NAMALWA (cell line): Measurements from ENCODE around the gene CSRNP2.
"Not testable (repeated sequence)": the region's sequence is repeated elsewhere in the genome, so short reads cannot be mapped to it uniquely, and the experiment has no call there.

ENCODE experiments used
- DNase-seq: peaks from one replicate; pipeline ENCODE4 v3.0.0-alpha.2; 2015; ENCODE audit warnings: low spot score

Gene CSRNP2

GRCh38 chr12:51028126-51028812, 55.1 kb downstream of the CSRNP2 start:
- peak; percentile 64 for DNase-seq

DNA sequence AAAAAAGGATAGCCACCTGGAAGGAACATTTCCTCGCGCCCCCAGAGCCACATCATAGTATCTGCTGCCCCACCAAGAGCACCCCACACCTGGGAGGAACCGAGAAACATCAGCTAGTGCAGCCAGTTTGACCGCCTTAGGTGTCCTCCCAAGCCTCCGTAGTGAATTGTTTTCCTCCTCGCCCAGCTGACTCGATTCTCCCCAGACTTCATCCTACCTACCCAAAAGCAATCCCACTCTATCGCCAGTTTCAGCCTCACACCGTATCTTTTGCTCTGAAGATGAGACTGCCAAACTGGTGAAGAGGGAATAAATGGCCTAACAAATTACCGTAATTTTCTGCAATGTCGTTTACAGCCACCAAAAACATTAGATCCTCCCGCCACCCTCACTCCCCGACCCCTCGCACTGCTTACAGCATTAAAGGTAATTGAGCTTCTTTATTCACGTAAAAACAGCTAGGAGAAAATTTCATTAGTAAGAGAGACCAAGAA, 56.0 kb downstream of the CSRNP2 start:
- no peak for DNase-seq

GRCh38 chr12:51025836-51026638, 57.4 kb downstream of the CSRNP2 start, which contains the start of gene SLC11A2:
Gene SLC11A2, minus strand, starts transcription at chr12:51026384. Its CDS starts 15,656 bp downstream, at chr12:51010728.
- DNase-seq = peak; percentile 93

- peak; percentile 51 for DNase-seq
Observed at GRCh38 chr12:51025338-51025835, 58.0 kb downstream of the CSRNP2 start.

- no peak for DNase-seq
Observed at GRCh38 chr12:51023625-51024382, 59.6 kb downstream of the CSRNP2 start.

DNA sequence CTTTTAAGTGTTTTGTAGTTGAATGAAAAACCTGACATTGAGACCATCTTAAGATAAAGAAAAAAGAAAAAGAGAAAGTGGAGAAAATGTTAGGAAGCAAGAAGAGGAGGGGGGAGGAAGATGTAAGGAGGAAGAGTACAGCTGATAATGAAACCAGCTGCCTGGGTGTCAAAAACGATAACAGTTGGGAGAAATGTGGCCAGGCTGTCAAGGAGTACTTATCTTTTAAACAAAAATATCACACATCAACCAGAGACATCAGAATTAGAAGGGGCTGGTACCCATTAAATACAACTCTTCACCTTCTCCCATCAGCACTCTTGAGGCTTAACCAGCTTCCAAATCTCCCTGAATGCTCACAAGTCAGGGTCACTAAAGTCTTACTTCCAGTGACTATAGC, 61.7 kb downstream of the CSRNP2 start:
- DNase-seq = no peak

DNA sequence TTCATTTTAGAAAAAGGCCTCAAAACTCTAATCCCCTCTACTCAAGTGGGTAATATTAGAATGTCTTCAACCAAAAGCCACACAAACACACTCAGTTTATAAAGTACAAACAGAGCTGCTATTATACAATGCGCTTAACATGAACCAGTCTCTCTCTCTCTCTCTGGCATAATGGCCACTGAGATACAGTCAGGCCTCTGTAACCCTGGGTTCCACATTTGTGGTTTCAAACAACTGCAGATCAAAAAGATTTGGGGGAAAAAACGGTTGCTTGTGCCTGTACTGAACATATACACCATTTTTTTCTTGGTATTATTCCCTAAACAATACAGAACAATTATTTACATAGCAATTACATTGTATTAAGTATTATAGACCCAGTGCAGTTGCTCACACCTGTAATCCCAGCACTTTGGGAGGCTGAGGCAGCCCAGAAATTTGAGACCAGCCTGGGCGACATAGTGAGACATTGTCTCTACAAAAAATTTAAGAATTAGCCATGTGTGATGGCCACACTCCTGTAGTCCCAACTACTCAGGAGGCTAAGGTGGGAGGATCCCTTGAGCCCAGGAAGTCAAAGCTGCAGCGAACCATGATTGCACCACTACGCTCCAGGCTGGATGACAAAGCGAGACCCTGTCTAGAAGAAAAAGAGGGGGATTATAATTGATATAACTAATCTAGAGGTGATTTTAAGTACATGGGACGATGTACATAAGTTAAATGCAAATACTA, 62.8 kb downstream of the CSRNP2 start:
- DNase-seq = no peak

DNA sequence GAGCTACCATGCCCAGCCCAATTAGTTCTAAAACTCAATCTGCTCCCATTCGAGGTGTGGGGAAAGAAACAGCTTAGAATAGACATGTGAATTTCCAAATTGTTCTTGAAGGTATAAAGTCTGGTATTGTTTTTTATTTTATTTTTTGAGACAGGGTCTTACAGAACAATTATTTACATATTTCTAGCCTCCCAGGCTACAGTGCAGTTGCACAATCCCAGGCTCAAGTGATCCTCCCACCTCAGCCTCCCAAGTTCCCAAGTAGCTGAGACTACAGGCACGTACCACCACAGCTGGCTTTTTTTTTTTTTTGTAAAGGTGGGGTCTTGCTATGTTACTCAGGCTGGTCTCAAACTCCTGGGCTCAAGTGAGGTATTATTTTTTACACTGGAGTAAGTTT, 63.5 kb downstream of the CSRNP2 start:
- DNase-seq = no peak

DNA sequence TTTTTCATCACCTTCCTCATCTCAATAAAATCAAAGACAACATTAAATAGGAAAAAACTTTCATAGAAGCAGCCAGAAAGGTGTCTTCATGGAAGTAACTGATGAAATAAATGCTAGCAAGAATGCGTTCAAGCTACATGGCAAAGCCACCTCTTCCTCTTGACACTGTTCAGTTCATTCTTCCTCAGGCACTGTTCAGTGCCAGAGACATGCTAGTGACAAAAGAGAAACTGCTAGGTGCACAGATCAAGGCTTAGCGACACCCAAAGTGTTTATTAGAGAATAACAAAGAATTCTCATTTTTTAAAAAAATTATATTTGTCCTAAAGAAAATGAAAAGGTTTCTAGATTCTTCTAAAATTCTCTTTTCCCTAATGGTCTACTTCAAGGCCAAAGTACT, 64.4 kb downstream of the CSRNP2 start:
- DNase-seq = no peak

GRCh38 chr12:51017452-51017851, 65.9 kb downstream of the CSRNP2 start:
- DNase-seq = no peak

GRCh38 chr12:51014467-51014866, 68.9 kb downstream of the CSRNP2 start:
- not testable (repeated sequence) for DNase-seq

DNA sequence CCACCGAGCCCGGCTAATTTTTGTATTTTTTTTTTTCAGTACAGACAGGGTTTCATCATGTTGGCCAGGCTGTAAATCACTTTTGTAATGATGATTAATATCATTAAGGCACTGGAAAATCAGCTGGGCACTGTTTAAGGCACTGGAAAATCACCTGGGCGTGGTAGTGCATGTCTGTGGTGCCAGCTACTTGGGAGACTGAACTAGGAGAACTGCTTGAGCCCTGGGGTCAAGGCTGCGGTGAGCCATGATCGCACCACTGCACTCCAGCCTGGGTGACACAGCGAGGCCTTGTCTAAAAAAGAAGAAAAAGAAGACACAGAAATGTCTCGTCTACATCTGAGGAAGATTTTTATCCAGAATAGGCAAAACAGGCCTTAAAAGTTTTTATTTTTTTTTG, 70.0 kb downstream of the CSRNP2 start:
- no peak for DNase-seq

DNA sequence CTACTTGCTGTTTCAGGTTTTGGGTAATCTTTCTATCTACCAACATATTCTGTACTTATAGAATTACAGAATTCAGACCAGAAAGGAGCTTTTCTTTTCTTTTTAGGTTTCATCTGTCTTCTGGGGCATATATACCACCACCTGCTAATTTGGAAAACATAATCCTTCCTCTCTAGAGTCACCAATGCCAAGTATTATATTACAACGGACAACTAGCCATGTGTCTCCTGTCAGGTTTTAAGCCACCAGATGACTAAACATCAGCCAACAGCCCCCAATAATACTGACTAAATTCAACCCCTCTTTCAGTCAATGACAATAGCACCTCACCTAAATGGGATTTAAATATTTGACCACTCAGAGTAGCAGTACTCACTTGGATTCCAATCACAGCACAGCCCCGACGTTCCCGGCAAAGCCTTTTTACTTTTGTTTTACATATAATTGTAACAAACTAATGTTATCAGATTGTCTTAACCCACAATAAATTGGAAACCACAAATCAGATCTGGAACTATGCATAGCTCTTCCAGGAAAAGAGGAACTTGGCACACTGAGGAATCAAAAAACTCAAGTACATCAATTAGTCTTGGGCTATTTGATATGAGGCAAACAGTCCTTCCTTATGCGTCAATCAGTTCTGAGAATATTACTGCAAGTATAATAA, 70.7 kb downstream of the CSRNP2 start:
- no peak for DNase-seq

DNA sequence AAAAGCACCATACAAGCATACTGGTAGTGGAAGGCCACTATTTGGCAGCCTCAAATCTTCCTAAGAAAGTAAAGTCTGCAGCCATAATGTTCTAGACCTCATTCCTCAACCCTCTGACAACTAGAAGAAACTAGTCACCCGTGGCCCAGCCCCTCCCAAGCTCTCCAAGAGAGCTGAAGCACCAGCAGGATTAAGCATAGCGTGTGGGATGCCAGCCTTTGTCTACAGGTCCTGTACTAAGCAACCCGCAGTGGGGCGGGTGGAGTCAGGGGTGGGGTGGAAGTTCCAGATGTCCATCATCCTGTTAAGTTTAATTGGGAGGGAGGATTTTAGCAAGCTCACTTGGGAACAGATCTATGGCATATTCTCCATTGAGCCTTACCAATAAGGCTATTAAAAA, 71.4 kb downstream of the CSRNP2 start:
- DNase-seq = no peak
